GM23338 (cell line): ENCODE measurements around the gene ADAM17. TPM values are rescaled to one million over a fixed set of nuclear protein-coding genes. Genes with fewer than 3 reads are reported as not detected.

Experiments
- ATAC-seq: fragments of 200-7000 bp; cut with Tn5 transposase; 3 replicates; pipeline ENCODE4 v1.9.1; 2020
- DNase-seq: peaks from one replicate; pipeline ENCODE4 v3.0.0-alpha.2; 2015; ENCODE audit warnings: low spot score
- H2AFZ ChIP-seq: fragments of 200-600 bp; sonication (generic); 2 replicates; pipeline ENCODE4 v1.8.0; 2016; ENCODE audit warnings: antibody characterized with exemption, mild to moderate bottlenecking, moderate library complexity
- H3F3A ChIP-seq: fragments of 200-600 bp; sonication (generic); replicated peaks from 2 replicates; pipeline ENCODE4 v1.8.0; 2017; ENCODE audit warnings: antibody characterized with exemption, mixed run types, low read depth
- H3K27ac ChIP-seq: fragments of 200-600 bp; sonication (generic); 2 replicates; pipeline ENCODE4 v1.6.1; 2016; ENCODE audit warnings: low read depth
- H3K27me3 ChIP-seq: fragments of 200-600 bp; sonication (generic); 2 replicates; pipeline ENCODE4 v1.8.0; 2016; ENCODE audit warnings: mild to moderate bottlenecking, mixed run types, moderate library complexity; ENCODE audit not compliant: insufficient read depth
- H3K36me3 ChIP-seq: fragments of 200-600 bp; sonication (generic); 2 replicates; pipeline ENCODE4 v1.8.0; 2016; ENCODE audit warnings: mild to moderate bottlenecking; ENCODE audit not compliant: insufficient read depth
- H3K4me1 ChIP-seq: fragments of 200-600 bp; sonication (generic); 2 replicates; pipeline ENCODE4 v1.8.0; 2016; ENCODE audit warnings: mild to moderate bottlenecking, moderate library complexity; ENCODE audit not compliant: insufficient read depth
- H3K4me2 ChIP-seq: fragments of 200-600 bp; sonication (generic); 2 replicates; pipeline ENCODE4 v1.7.1; 2017; ENCODE audit warnings: mixed run types
- H3K4me3 ChIP-seq: fragments of 200-600 bp; sonication (generic); 2 replicates; pipeline ENCODE4 v1.6.1; 2016; ENCODE audit warnings: mixed run types
- H3K79me2 ChIP-seq: fragments of 200-600 bp; sonication (generic); replicated peaks from 2 replicates; pipeline ENCODE4 v1.8.0; 2017; ENCODE audit warnings: mild to moderate bottlenecking; ENCODE audit not compliant: insufficient read depth
- H3K9me2 ChIP-seq: fragments of 200-600 bp; sonication (generic); 2 replicates; pipeline ENCODE4 v1.8.0; 2017; ENCODE audit not compliant: insufficient read depth
- H4K20me1 ChIP-seq: fragments of 200-600 bp; sonication (generic); replicated peaks from 2 replicates; pipeline ENCODE4 v1.8.0; 2017; ENCODE audit warnings: mild to moderate bottlenecking; ENCODE audit not compliant: insufficient read depth
- H3K27ac Mint-ChIP-seq: 2 replicates; pipeline ENCODE4 v1.8.0; 2020; ENCODE audit warnings: inconsistent platforms, mild to moderate bottlenecking, moderate library complexity, mixed read lengths
- H3K27me3 Mint-ChIP-seq: 3 replicates; pipeline ENCODE4 v1.8.0; 2022; ENCODE audit warnings: low read depth, mild to moderate bottlenecking, moderate library complexity, mixed read lengths, inconsistent platforms; ENCODE audit not compliant: insufficient read depth, poor library complexity
- H3K36me3 Mint-ChIP-seq: 3 replicates; pipeline ENCODE4 v1.8.0; 2021; ENCODE audit warnings: low read depth, mild to moderate bottlenecking, inconsistent platforms, moderate library complexity, mixed read lengths
- H3K4me1 Mint-ChIP-seq: 3 replicates; pipeline ENCODE4 v1.8.0; 2020; ENCODE audit warnings: mild to moderate bottlenecking, inconsistent platforms, mixed read lengths
- H3K4me3 Mint-ChIP-seq: 3 replicates; pipeline ENCODE4 v1.8.0; 2021; ENCODE audit warnings: moderate library complexity, mild to moderate bottlenecking, inconsistent platforms, mixed read lengths
- H3K9me3 Mint-ChIP-seq: 3 replicates; pipeline ENCODE4 v1.8.0; 2020; ENCODE audit warnings: moderate library complexity, mild to moderate bottlenecking, inconsistent platforms, mixed read lengths
- CREB1 ChIP-seq: fragments of 250-450 bp; sonication (Bioruptor Pico); IDR thresholded peaks from 2 replicates; pipeline ENCODE4 v1.5.0; 2020; ENCODE audit warnings: low read depth, mild to moderate bottlenecking, moderate library complexity
- ETS1 ChIP-seq: IDR thresholded peaks from 2 replicates; pipeline ENCODE4 v1.6.1; 2016; ENCODE audit warnings: antibody characterized with exemption
- JUNB ChIP-seq: IDR thresholded peaks from one replicate; pipeline ENCODE4 v1.6.1; 2016; ENCODE audit warnings: antibody characterized with exemption; ENCODE audit not compliant: unreplicated experiment
- REST ChIP-seq: IDR thresholded peaks from one replicate; pipeline ENCODE4 v1.6.1; 2018; ENCODE audit warnings: antibody characterized with exemption; ENCODE audit not compliant: unreplicated experiment
- STAT1 ChIP-seq: IDR thresholded peaks from one replicate; pipeline ENCODE4 v1.6.1; 2016; ENCODE audit warnings: antibody characterized with exemption; ENCODE audit not compliant: unreplicated experiment
- ZNF114 ChIP-seq: fragments of 250-450 bp; sonication (Bioruptor Pico); IDR thresholded peaks from 2 replicates; pipeline ENCODE4 v1.5.0; 2020; ENCODE audit warnings: mild to moderate bottlenecking, moderate library complexity
- ZNF462 ChIP-seq: fragments of 250-450 bp; sonication (Bioruptor Pico); IDR thresholded peaks from 2 replicates; pipeline ENCODE4 v1.5.0; 2020; ENCODE audit warnings: mild to moderate bottlenecking, moderate library complexity
- polyA plus RNA-seq: library from polyadenylated mRNA; unstranded; fragments of >200 nt; fragmentation: Nextera tagmentation; extraction: Ambion mirVana; gene quantifications from 2 replicates; pipeline ENCODE4 v1.2.1, GENCODE V29; 2016
- total RNA-seq: library from RNA; depleted of rRNA; stranded (reverse); fragments of >200 nt; shearing (Covaris generic); gene quantifications from 2 replicates; pipeline ENCODE4 v1.2.3, GENCODE V29; 2014

Gene ADAM17
- total and polyA plus RNA-seq, 2 experiments from 2014 or later: 8.3 to 23.5 TPM

- no peak overlapping the region for H3K4me3 ChIP-seq
- no peaks in the 10 kb centered on the region for H3K4me1 ChIP-seq
- TF ChIP-seq JUNB: no peak
- TF ChIP-seq CREB1: no peak
- no peak for TF ChIP-seq ZNF114
- no peak for TF ChIP-seq STAT1
- no peak for TF ChIP-seq ZNF462 (CRISPR knock-in tag)
- H2AFZ ChIP-seq: no peak overlapping the region
- Mint-ChIP-seq H3K9me3 (no peaks in the 10 kb centered on the region), H3K4me3 (no peak overlapping the region), H3K27me3 (no peaks in the 10 kb centered on the region), H3K36me3 (peaks cover 32% of the 10 kb centered on the region; the same call in 2 of the 3 replicates), H3K4me1 (peaks cover 3% of the 10 kb centered on the region; the same call in 2 of the 3 replicates), H3K27ac (no peak overlapping the region)
- no peak for DNase-seq
- H3K4me2 ChIP-seq: no peak overlapping the region
- H3K9me2 ChIP-seq: no peaks in the 10 kb centered on the region
- H3K36me3 ChIP-seq: peaks cover 4% of the 10 kb centered on the region; the same call in 1 of the 2 replicates
- H4K20me1 ChIP-seq: peaks cover 47% of the 10 kb centered on the region
- no peak overlapping the region for H3K27ac ChIP-seq
- no peak for ATAC-seq
- no peaks in the 10 kb centered on the region for H3F3A ChIP-seq
- no peaks in the 10 kb centered on the region for H3K27me3 ChIP-seq
- peaks cover 97% of the 10 kb centered on the region for H3K79me2 ChIP-seq
Measured at GRCh38 chr2:9592699-9593098, 37.1 kb upstream of the ADAM17 start.

GRCh38 chr2:9590641-9591040 lies 35.0 kb upstream of the ADAM17 start:
- Histone ChIP-seq H3K4me2 (no peak overlapping the region), H3K4me3 (no peak overlapping the region), H3K27me3 (no peaks in the 10 kb centered on the region), H3F3A (no peaks in the 10 kb centered on the region), H3K79me2 (peaks cover 94% of the 10 kb centered on the region), H3K4me1 (no peaks in the 10 kb centered on the region), H3K36me3 (peaks cover 13% of the 10 kb centered on the region), H4K20me1 (peaks cover 40% of the 10 kb centered on the region), H2AFZ (no peak overlapping the region), H3K9me2 (no peaks in the 10 kb centered on the region), H3K27ac (no peak overlapping the region)
- no peak overlapping the region for H3K27ac Mint-ChIP-seq
- no peak for ATAC-seq
- H3K4me3 Mint-ChIP-seq: no peak overlapping the region
- peaks cover 50% of the 10 kb centered on the region for H3K36me3 Mint-ChIP-seq
- H3K27me3 Mint-ChIP-seq: no peaks in the 10 kb centered on the region
- DNase-seq: no peak
- no peaks in the 10 kb centered on the region for H3K9me3 Mint-ChIP-seq
- H3K4me1 Mint-ChIP-seq: peaks cover 3% of the 10 kb centered on the region; the same call in 2 of the 3 replicates
- TF ChIP-seq STAT1 (no peak), JUNB (no peak), REST (no peak), ETS1 (no peak)
